GM08714 (cell line): ENCODE results near the gene KAT6B.
"Not testable (repeated sequence)": the region's sequence is repeated elsewhere in the genome, so short reads cannot be mapped to it uniquely, and the experiment has no call there.

ENCODE experiments used
- H3K4me3 ChIP-seq: fragments of 200-500 bp; sonication (Bioruptor generic); 2 replicates; pipeline ENCODE4 v1.5.1; 2014; ENCODE audit warnings: mild to moderate bottlenecking, low read length, inconsistent platforms
- ZNF274 ChIP-seq: IDR thresholded peaks from 2 replicates; pipeline ENCODE4 v1.6.1; 2012; ENCODE audit warnings: mild to moderate bottlenecking, low read depth, low read length

KAT6B gene

DNA sequence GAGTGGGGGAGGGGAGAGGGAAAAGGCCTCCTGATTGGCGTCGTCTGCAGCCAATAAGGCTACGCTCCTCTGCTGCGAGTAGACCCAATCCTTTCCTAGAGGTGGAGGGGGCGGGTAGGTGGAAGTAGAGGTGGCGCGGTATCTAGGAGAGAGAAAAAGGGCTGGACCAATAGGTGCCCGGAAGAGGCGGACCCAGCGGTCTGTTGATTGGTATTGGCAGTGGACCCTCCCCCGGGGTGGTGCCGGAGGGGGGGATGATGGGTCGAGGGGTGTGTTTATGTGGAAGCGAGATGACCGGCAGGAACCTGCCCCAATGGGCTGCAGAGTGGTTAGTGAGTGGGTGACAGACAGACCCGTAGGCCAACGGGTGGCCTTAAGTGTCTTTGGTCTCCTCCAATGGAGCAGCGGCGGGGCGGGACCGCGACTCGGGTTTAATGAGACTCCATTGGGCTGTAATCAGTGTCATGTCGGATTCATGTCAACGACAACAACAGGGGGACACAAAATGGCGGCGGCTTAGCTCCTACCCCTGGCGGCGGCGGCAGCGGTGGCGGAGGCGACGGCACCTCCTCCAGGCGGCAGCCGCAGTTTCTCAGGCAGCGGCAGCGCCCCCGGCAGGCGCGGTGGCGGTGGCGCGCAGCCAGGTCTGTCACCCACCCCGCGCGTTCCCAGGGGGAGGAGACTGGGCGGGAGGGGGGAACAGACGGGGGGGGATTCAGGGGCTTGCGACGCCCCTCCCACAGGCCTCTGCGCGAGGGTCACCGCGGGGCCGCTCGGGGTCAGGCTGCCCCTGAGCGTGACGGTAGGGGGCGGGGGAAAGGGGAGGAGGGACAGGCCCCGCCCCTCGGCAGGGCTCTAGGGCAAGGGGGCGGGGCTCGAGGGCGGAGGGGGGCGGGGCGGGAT lies at the start of gene KAT6B:
TSS of gene KAT6B (plus strand) at position 459 of the 903 bp plus-strand sequence. CDS start 16,258 bp downstream, outside the sequence.
- TF ChIP-seq ZNF274: no peak
- H3K4me3 ChIP-seq: peak within 1 kb of the TSS; percentile 82

DNA sequence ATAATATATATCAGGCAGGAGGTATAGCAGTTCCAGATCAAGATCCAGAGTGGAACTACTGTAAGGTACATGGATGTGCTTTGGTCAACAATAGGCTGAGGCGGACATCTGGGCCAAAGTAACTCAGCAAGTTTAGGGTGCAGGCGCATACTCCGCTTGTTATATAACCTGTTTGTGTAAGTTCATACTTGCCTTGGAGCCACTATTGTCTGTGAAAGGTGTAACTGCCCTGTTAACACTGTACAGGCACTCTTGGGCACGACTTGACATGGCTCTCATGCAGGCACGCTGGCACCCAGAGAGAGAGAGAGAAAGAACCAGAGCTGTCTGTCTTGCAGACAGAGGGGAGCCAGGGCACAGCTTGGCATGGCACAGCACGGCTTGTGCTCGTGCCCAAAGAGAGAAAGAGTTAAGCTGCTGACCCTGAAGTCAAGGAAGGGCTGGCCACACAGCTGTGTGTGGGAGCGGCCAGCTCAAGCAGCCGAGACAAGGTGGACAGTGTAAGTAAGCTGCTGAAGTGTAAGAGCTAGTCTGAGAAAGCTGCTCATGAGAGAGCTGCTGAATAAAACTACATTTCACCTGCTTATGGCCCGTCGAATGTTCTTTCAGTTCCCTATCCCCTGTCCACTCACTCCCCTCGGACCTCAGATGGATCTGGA lies 47.8 kb upstream of the KAT6B start:
- TF ChIP-seq ZNF274: no peak
- no peak overlapping the region for H3K4me3 ChIP-seq

DNA sequence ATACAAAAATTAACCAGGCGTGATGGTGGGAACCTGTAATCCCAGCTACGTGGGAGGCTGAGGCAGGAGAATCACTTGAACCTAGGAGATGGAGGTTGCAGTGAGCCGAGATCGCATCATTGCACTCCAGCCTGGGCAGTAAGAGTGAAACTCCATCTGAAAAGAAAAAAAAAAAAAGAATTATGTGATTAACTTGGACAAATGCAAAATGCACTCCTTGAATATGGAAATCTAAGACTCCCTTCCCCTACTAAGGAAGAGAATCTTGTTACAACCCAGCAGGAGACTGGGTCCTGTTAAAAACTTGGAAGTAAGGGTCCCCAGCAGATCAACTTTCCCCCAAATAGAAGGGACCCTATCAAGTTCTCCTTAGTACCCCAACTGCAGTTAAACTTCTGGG lies 44.5 kb upstream of the KAT6B start:
- H3K4me3 ChIP-seq: not testable (repeated sequence)

DNA sequence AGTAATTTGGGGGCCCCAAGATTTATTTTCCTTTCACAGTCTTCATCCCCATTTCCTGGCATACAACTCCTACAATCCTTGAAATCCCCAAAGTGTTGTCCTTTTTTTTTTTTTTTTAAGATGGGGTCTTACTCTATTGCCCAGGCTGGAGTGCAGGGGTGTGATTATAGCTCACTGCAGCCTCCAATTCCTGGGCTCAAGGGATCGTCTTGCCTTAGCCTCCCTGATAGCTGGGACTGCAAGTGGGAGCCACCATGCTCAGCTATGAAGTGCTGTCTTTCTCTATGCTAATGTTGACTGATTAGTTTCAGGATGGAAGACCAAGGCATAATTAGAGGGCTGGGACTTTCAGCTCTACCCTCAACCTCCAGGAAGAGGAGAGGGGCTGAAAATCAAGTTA lies 41.9 kb upstream of the KAT6B start:
- TF ChIP-seq ZNF274: no peak
- no peak overlapping the region for H3K4me3 ChIP-seq

DNA sequence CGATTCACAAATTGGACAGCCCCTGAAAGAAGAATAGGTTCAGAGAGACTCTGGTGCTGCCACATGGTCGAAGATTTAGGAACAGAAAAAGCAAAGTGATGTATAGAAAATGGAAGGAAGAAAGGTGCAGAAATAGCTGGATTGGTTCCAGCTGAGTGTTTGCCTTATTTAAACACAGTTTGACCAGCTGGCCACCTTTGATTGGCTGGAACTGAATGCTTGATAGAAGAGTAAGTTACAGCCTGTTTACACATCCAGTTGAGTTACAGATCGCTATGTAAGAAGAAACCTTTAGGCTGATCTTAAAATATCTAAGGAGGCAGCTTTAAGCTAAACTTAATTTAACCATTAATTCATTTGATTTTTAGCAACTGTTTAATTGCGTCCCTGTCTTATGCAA lies 40.3 kb upstream of the KAT6B start:
- no peak overlapping the region for H3K4me3 ChIP-seq
- no peak for TF ChIP-seq ZNF274

DNA sequence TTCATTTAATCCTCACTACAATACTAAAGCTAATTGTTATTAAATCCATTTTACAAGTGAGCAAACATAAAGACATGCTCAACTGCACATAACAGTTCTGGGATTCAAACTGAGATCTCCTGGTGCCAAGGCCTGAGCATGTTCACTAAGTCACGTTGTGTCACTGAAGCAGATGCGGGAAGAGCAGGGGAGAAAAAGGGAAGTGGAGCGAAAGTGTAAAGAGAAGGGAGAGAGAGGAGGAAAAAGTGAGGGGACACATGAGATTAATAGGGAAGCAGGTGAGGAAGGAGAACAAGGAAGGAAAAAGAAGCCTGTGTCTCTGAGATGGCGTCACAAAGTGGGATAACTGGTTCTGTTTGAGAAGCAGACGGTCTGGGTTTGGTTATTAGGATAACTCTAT lies 38.9 kb upstream of the KAT6B start:
- H3K4me3 ChIP-seq: no peak overlapping the region
- TF ChIP-seq ZNF274: no peak

DNA sequence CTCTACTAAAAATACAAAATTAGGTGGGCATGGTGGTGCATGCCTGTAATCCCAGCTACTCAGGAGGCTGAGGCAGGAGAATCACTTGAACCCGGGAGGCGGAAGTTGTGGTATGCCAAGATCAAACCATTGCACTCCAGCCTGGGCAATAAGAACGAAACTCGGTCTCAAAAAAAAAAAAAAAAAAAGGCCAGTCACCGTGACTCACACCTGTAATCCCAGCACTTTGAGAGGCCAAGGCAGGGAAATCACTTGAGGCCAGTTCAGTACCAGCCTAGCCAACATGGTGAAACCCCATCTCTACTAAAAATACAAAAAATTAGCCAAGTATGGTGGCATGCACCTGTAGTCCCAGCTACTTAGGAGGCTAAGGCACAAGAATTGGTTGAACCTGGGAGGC lies 34.4 kb upstream of the KAT6B start:
- H3K4me3 ChIP-seq: not testable (repeated sequence)

DNA sequence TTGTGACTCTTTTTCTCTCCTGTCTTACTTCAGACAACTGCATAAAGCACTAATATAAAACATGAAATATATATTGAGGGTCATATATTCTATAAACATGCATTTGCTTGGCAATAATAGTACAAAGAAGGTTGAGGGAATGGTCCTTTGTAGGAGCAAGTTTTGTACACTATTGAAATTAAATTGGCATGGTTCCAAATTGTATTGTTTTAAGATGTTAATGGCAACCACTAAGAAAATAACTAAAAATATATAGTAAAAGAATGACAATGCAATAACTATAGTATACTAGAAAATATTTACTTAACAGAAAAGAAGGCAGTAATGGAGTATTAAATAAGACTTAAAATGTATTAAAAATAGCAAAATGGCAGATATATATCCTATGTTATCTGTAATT lies 33.7 kb upstream of the KAT6B start:
- no peak for TF ChIP-seq ZNF274

DNA sequence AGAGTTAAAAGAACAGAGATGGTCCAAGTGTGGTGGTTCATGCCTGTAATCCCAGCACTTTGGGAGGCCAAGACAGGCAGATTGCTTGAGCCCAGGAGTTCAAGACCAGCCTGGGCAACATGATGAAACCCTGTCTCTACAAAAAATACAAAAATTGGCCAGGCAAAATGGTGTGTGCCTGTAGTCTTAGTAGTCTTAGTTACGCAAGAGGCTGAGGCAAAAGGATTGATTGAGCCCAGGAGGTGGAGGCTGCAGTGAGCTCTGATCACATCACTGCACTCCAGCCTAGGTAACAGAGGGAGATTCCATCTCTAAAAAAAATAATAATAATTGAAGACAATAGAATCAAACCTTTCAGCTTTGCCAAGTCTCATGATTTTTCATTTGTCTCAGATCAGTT lies 33.2 kb upstream of the KAT6B start:
- not testable (repeated sequence) for H3K4me3 ChIP-seq

More for the DNA sequence above, 33.7 kb upstream of the KAT6B start:
- no peak overlapping the region for H3K4me3 ChIP-seq

DNA sequence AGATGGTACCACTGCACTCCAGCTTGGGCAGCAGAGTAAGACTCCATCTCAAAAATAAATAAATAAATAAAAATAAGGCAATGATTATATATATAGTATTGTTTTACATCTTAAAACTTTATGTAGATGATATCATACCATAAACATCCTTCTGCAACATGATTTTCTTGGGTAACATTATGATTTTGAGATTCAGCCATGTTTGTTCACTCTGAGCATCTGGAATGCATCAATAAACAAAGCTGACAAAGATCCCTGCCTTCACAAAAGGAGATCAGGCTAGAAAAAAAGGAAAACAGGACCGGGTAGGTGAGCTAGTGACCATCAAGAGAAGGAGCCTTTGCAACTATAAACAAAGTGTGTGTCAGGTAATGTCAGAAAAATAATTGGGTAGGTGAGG lies 31.9 kb upstream of the KAT6B start:
- TF ChIP-seq ZNF274: no peak
- no peak overlapping the region for H3K4me3 ChIP-seq

DNA sequence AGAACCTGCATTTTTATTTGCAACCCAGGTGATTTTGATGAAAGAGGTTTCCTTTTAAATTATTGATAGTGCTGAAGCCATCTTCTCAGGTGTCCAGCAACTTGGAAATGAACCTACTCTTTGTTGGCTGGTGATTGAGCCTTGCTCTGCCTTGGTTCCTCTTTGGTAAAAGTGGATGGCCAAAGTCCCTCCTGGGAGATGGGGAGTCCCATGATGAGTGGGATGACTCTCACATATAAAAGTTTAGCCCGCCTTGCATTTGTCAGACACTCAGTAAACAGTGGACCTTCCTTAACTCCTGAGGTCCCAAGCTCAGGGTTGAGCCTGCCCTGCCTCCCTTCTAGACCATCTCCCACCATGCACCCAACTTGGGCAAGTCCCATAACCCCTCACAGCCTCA lies 28.9 kb upstream of the KAT6B start:
- H3K4me3 ChIP-seq: no peak overlapping the region
- TF ChIP-seq ZNF274: no peak

DNA sequence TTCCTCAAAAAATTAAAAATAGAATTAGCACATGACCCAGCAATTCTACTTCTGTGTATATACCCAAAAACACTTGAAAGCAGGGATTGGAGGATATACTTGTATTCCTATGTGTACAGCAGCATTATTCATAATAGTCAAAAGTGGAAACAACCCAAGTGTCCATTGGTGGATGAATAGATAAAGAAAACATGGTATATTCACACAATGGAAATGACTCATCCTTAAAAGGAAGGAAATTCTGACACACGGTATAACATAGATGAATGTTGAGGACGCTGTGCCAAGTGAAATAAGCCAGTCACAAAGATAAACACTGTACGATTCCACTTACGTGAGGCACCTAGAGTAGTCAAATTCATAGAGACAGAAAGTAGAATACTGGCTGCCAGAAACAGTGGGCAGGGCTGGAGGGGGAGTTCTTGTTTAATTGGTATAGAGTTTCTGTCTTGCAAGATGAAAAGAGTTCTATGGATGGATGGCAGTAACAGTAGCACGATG lies 26.6 kb upstream of the KAT6B start:
- H3K4me3 ChIP-seq: no peak overlapping the region
- TF ChIP-seq ZNF274: no peak

DNA sequence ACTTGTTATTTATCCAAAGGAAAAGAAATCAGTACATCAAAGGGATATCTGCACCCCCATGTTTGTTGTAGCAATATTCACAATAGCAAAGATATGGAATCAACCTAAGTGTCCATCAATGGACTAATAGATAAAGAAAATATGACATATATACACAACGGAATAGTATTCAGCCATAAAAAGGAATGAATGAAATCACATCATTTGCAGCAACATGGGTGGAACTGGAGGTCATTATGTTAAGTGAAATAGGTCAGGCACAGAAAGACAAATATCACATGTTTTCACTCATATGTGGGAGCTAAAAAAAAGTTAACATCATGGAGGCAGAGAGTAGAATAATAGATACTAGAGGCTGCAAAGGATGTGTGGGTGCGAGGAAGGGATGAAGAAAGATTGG lies 25.0 kb upstream of the KAT6B start:
- no peak overlapping the region for H3K4me3 ChIP-seq
- TF ChIP-seq ZNF274: no peak

DNA sequence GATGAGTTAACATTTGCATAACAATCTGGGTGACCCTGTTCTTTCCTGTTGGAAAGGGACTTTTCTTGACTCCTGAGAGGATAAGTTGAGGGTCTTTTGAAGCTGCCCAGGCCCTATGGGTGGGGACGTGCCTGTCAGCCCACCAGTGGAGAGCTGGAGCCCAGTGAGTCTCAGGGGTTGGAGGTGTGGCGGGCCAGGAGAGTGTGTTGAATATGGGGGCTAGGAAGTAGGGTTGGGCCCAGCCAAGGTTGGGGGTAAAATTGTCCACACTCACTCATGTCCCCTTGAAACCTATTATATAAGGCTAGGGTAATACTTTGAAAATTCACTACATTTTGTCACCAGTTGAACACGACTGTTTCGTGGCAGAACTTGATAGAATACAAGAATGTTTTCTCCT lies 17.9 kb upstream of the KAT6B start:
- TF ChIP-seq ZNF274: no peak
- H3K4me3 ChIP-seq: no peak overlapping the region

DNA sequence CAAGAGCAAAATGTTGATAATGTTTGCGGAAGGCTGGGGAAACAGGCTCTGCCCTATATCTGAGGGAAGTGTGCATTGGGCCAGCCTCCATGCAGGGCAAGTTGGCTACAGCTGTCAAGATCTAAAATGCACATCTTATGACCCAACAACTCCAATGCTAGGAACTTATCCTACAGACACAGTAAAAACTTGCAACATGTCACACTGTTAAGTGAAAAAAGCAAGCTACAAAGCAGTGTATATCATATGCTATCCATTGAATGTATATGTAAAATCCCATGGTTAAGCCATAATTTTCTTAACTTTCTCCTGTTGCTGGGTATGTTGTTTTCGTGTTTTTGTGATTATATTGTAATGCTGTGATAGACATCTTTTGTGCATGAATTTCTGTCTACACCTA lies 16.3 kb upstream of the KAT6B start:
- no peak for TF ChIP-seq ZNF274
- H3K4me3 ChIP-seq: no peak overlapping the region
